Measurements from ENCODE around the gene MYL12B.

Gene MYL12B

GRCh38 chr18:3235846-3236245, 26.1 kb upstream of the MYL12B start:
- DNase-seq (ENCODE audit: low read depth in 3 of 3), result no peak

DNA sequence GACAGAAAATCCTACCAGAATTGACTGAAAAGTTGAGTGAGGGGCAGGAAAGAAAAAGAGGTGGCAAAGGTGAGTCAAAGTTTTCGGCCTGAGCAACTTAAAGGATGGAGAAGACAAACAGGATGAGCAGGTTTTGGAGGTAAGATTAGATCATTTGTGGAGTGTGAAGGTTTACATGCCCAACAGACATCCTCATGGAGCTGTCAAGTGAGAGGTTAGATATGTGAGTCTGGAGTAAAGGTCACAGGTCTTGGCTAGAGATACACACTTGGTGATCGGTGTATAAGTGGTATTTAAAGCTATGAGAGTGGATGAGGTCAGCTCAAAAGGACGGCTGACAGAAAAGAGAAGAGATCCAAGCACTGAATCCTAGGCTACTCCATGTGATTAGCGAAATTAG, 25.5 kb upstream of the MYL12B start:
- no peak for DNase-seq (ENCODE audit: low read depth in 3 of 3)

- DNase-seq (ENCODE audit: low read depth in 3 of 3), result no peak
These were observed 23.2 kb upstream of the MYL12B start for GRCh38 chr18:3238742-3239141.

GRCh38 chr18:3245185-3245564, 16.8 kb upstream of the MYL12B start:
- DNase-seq (ENCODE audit: low read depth in 3 of 3), result no peak

GRCh38 chr18:3245853-3246634, 15.9 kb upstream of the MYL12B start:
- peak; percentile 61 to 82 (median 69) for DNase-seq (ENCODE audit: low read depth in 3 of 3)

- no peak for DNase-seq (ENCODE audit: low read depth in 3 of 3)
These were observed 15.2 kb upstream of the MYL12B start for GRCh38 chr18:3246635-3247239.

- peak; percentile 84 to 98 (median 91) for DNase-seq (ENCODE audit: low read depth in 3 of 3)
These were observed 14.5 kb upstream of the MYL12B start, which contains the start of gene MYL12A for GRCh38 chr18:3247240-3248061. Gene MYL12A (plus strand): TSS chr18:3247801. CDS start chr18:3253248, 5,447 bp downstream.

DNA sequence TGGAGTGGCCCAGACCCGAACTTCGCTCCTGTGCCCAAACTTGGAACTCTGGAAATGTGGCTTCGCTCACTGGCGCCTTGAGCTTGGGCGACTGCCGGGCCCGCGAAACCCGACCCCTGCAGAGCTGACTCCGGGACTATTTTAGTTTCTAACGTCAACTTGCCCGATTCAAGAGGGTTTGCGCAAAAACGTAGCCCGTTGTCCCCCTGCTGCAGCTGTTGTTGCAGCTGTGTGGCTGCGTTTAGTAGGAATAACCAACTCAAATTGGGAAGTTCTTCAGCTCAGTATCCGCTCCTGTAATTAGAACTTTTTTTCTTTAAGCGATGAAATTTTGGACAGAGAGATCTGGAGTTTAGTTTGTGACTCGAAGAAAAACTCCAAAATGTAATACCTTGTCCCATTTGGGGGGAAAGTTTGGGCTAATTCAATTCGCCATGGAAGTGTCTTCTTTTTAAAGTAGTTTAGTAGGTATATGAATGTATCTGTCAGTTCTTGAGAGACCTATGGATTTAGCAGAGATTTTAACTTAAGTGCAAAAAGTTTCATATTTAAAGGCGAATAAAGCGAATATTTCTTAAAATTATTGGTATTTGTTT, 13.8 kb upstream of the MYL12B start:
- no peak for DNase-seq (ENCODE audit: low read depth in 3 of 3)

GRCh38 chr18:3248658-3249359, 13.1 kb upstream of the MYL12B start:
- DNase-seq (ENCODE audit: low read depth in 3 of 3), result no peak

DNA sequence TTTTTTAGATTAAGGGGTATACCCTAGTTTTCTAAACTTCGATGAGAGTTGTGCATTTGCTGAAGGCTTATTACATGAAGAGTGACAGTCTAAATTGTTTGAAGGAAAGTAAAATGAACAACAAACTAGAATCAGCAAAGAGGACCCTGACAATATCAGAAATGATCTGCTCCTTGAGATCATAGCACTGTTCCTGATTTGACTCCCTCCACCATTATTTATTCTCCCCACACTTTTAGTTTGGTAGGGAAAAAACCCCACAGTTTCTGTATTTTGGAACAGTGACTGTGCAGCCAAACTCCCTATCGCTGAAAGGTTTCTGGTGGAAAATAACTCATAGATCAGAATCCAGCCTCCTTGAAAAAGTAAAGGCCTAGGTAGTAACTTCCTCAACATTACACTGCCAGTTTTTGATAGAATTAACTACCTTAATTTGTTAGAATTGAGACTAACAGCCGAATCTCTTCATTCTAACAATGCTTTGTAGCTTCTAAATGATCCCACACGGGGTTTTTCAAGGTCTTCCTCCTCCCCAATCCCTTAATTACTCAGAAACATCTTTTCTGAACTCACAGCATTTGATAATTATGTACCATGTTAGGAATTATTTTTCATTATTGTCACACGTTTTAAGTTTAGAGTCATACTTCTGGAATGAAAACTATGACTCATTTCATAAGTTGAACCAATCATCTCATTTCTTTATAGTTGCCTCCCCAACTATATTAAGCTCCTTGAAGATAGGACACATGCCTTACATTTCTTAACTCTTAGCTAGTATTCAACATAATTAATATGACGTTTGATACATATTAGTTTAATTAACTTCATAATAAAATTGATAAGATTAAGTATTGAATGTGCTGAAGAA, 11.5 kb upstream of the MYL12B start:
- no peak for DNase-seq (ENCODE audit: low read depth in 3 of 3)

- DNase-seq (ENCODE audit: low read depth in 3 of 3), result no peak
These were observed 10.5 kb upstream of the MYL12B start for GRCh38 chr18:3251249-3251962.

DNA sequence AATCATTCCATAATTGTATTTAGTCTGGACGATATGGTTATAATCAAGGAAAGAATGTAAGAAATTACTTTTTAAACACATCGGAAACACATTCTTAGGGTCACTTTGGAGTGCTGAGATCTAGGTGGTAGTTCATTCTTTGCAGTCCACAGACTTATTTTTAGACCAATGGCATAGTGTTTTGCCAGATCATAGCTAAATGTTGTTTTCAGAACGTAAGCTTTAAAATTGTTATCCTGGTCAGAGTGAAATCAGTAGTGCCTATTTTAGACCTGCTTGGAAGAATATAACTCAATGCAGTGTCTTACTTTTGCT, 10.0 kb upstream of the MYL12B start:
- no peak for DNase-seq (ENCODE audit: low read depth in 3 of 3)

- DNase-seq (ENCODE audit: low read depth in 3 of 3), result no peak
These were observed 9.1 kb upstream of the MYL12B start for GRCh38 chr18:3252843-3253242.

GRCh38 chr18:3254725-3255124, 7.2 kb upstream of the MYL12B start:
- DNase-seq (ENCODE audit: low read depth in 3 of 3), result no peak

DNA sequence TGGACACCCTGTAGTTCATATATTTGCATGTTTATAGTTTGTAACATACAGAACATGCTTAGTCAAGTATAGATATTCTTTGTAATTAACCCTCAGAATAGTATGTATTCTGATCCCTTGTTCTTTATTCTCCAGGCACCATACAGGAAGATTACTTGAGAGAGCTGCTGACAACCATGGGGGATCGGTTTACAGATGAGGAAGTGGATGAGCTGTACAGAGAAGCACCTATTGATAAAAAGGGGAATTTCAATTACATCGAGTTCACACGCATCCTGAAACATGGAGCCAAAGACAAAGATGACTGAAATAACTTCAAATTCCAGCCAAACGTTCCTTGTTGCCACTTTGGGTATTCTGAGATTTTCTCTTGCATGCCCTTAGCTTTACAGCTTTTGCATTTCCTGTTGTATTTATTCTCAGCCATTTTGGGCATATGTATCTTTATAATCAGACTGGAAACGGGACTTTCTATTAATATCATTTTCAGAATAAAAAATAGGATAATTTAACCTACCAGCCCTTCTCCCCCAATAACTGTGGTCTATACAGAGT, 6.2 kb upstream of the MYL12B start:
- DNase-seq (ENCODE audit: low read depth in 3 of 3), result no peak

GRCh38 chr18:3256693-3257626, 5.0 kb upstream of the MYL12B start:
- DNase-seq (ENCODE audit: low read depth in 3 of 3), result no peak

DNA sequence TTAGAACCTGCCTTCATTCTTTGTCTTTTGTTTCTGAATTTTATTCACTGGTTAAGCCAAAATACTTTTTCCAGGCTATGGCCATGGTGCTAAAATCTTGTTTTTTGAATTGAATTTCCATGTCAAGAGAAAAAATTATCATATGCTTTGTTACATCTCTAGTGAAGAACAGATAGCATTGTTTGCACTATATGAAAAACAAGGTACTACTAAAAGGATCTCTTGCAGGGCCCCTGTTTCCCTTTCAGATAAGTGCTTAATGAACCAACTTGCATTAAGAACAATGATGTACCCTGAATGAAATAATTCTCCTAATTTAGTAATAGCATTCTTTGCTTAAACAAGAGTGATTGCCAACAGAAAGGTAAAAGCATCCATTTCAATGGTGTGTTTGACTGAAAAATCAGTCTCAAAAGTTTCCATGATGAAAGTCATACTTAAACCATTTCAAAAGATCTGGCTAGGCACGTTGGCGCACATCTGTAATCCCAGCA, 4.3 kb upstream of the MYL12B start:
- no peak for DNase-seq (ENCODE audit: low read depth in 3 of 3)

GRCh38 chr18:3260995-3261372, 949 bp upstream of the MYL12B start:
- no peak for DNase-seq (ENCODE audit: low read depth in 3 of 3)
